DND-41 (cell line): ENCODE data around the gene GPN1.

Experiments used
- CTCF ChIP-seq: IDR thresholded peaks from 2 replicates; pipeline ENCODE4 v1.5.1; 2012; ENCODE audit warnings: borderline replicate concordance, low read length, moderate library complexity, mild to moderate bottlenecking; ENCODE audit not compliant: poor library complexity, severe bottlenecking; ENCODE audit errors: extremely low read depth
- EZH2 ChIP-seq: IDR thresholded peaks from 3 replicates; pipeline ENCODE4 v1.6.1; 2012; ENCODE audit warnings: borderline replicate concordance, low read depth, mild to moderate bottlenecking, moderate library complexity, low read length, inconsistent platforms; ENCODE audit not compliant: severe bottlenecking

- TF ChIP-seq CTCF, result no peak
- no peak for TF ChIP-seq EZH2
Observed at GRCh38 chr2:27588308-27588707, 40.5 kb upstream of the GPN1 start.
